ENCODE data around the gene CKAP2L.

GRCh38 chr2:112699984-112700667 is 64.3 kb downstream of the CKAP2L start:
- no peak for TF ChIP-seq POLR2AphosphoS5 (IDR thresholded peaks at IDR 0.05)
- no peak for TF ChIP-seq CTCF (IDR thresholded peaks at IDR 0.05)
- TF ChIP-seq EP300 (IDR thresholded peaks at IDR 0.05), result no peak
- no peak for TF ChIP-seq POLR2A (IDR thresholded peaks at IDR 0.05)
